ENCODE data around the gene DRAM1.

The DRAM1 gene

DNA sequence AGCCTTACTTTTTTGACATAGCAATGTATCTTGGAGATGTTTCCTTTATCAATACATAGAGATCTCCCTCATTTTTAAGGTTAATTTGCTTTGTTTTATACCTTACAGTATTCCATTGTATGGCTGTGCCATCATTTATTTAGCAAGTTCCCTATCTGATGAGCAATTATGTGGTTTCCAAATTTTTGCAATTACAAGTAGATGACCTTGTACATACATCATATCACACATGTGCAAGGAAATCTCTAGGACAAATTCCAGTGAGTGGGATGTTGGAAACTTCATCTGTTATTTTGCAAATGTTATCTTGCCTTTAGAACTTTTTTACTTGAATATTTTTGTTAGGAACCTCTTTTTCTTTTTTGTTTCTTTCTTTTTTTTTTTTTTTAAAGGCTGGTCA, 49.7 kb downstream of the DRAM1 start:
- H3K27ac ChIP-seq = no peak overlapping the region
- TF ChIP-seq, protein P1, sequence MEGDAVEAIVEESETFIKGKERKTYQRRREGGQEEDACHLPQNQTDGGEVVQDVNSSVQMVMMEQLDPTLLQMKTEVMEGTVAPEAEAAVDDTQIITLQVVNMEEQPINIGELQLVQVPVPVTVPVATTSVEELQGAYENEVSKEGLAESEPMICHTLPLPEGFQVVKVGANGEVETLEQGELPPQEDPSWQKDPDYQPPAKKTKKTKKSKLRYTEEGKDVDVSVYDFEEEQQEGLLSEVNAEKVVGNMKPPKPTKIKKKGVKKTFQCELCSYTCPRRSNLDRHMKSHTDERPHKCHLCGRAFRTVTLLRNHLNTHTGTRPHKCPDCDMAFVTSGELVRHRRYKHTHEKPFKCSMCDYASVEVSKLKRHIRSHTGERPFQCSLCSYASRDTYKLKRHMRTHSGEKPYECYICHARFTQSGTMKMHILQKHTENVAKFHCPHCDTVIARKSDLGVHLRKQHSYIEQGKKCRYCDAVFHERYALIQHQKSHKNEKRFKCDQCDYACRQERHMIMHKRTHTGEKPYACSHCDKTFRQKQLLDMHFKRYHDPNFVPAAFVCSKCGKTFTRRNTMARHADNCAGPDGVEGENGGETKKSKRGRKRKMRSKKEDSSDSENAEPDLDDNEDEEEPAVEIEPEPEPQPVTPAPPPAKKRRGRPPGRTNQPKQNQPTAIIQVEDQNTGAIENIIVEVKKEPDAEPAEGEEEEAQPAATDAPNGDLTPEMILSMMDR (conservative IDR thresholded peaks at IDR 0.05) = no peak

DNA sequence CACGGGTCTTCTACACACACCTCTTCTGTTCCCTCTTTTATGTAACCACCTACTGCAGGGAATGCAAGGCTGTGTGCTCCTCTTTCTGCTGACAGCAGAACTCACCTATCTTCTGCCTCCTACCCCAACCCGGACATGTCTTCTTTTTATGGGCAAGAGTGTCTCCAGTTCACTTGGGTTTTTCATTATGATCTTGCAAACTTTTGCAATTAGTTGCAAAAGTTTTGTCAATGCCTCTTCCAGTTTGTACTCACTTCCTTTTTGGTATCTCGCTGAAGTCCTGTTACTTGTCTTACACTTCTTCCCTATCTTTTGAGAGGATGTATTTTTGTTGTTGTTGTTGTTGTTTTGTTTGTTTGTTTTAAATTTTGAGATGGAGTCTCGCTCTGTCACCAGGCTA, 50.6 kb downstream of the DRAM1 start:
- TF ChIP-seq, protein P1 (conservative IDR thresholded peaks at IDR 0.05) = no peak
- H3K27ac ChIP-seq = no peak overlapping the region

DNA sequence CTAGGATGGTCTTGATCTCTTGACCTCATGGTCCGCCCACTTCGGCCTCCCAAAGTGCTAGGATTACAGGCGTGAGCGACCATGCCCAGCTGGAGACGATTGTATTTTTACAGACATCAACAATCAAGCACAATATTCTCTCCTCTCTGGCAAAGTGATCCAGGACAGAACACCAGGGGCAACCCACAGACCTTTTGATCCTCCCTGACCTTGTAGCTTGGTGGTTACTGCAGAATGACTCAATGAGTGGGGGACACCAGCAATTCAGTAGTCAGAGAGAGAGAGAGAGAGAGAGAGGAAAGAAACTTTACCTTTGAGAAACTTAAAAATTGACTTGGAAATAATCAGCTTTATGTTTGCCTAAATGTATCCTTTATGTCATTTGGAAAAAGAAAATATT, 51.2 kb downstream of the DRAM1 start:
- no peak overlapping the region for H3K27ac ChIP-seq
- TF ChIP-seq, protein P1 (conservative IDR thresholded peaks at IDR 0.05) = no peak

DNA sequence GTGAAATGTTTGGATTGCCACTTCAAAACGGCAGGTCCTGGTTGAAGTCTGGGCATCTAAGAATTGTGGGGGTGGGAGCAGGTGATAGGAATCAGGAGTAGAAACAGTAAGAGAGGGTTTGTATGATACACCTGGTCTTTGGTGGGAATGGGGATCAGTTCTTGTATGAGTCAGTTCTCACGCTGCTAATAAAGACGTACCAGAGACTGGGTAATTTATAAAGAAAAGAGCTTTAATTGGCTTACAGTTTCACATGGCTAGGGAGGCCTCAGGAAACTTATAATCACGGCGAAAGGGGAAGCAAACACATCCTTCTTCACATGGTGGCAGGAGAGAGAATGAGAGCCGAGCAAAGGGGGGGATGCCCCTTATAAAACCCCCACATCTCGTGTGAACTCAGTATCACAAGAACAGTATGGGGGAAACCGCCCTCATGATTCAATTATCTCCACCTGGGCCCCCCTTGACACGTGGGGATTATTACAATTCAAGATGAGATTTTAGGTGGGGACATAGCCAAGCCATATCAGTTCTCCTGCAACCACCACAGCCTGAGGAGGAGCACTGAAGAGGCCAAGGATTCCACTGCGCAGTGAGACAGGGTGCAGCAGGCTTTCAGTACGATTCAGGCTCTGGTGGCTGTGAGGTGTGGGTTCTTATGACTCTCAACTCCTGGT, 52.1 kb downstream of the DRAM1 start:
- TF ChIP-seq, protein P1 (conservative IDR thresholded peaks at IDR 0.05) = no peak
- no peak overlapping the region for H3K27ac ChIP-seq

DNA sequence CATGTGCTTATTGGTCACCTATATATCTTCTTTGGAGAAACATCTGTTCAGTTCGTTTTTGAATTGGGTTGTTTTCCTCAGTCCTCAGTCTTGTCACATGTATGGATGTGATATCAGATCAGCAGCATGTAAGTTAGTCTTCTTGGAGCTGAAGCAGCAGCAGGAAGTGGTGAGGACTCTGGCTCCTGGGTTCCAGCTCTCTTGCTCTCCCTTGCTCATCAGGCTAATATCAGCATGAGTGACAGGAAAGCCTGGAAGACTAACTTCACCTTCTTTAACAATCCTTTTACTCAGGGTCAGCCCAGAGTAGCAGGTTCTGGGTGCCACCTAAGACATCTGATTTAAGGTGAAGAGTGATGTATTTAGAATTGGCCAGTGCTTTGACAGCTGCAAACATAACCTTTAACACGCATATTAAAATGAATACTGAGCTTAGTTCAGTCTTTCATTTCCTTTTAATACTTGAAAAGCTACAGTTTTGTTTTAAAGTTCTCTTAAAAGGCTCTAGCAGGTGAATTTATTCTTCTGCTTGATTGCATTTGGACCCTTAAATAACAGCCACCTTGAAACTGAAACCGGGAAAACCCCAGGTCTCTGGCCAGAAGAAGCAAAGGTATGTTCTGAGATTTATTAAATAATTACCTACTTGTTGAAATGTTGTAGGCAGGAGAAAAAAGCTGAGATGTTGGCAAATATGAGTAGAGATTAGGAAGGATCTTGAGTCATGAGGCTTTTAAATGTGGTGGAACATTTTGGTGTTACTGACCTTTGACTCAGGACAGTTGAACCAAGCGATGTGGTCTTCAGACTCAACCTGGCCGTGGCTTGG, 54.3 kb downstream of the DRAM1 start:
- no peak overlapping the region for H3K27ac ChIP-seq
- TF ChIP-seq, protein P1 (conservative IDR thresholded peaks at IDR 0.05) = no peak

DNA sequence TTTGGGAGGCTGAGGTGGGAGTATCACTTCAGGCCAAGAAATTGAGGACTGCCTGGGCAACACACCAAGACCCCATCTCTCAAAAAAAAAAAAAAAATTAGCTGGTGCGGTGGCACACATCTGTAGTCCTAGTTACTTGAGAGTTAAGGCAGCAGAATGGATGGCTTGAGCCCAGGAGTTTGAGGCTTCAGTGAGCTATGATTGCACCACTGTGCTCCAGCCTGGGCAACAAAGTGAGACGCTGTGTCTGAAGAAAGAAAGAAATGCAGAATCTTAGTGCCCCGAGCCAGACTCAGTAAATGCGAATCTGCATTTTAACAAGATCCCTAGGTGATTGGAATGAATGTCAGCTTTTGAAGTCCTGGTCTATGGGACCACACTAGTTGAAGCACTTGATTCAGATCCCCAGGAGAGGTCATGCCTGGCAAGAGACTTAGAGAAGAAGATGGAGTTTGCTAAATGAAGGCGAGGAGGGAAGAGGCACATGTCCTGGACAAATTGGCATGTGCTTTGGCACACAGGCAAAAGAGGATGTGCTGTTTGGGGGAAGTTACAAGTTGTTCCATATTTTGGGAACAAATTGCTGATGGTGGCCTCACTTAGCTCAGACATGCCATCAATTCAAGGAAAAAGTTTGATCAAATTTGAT, 56.6 kb downstream of the DRAM1 start:
- TF ChIP-seq, protein P1 (conservative IDR thresholded peaks at IDR 0.05) = no peak
- H3K27ac ChIP-seq = no peak overlapping the region
